PC-3 (cell line): ENCODE results near the gene PWWP2B. TPM values are rescaled to one million over a fixed set of nuclear protein-coding genes. Genes with fewer than 3 reads are reported as not detected.

Source experiments
- ATAC-seq: fragments of 200-7000 bp; cut with Tn5 transposase; 2 replicates; pipeline ENCODE4 v1.9.1; 2020; ENCODE audit warnings: mild to moderate bottlenecking, moderate library complexity
- BruUV-seq: library from RNA; stranded (reverse); fragments of 400-500 nt; replicated peaks from 2 replicates; lab custom pipeline; 2021; lab: Mats Ljungman, UMichigan
- CTCF ChIA-PET: fragments of 300-600 bp; sonication (Branson Sonifier 250); formaldehyde crosslinking; loops from one replicate; lab custom pipeline; 2022; ENCODE audit warnings: antibody characterized with exemption; lab: Charles Lee
- POLR2A ChIA-PET: fragments of 300-600 bp; sonication (Branson Sonifier 250); formaldehyde crosslinking; loops from one replicate; lab custom pipeline; 2022; ENCODE audit warnings: antibody characterized with exemption; ENCODE audit not compliant: unreplicated experiment; lab: Charles Lee
- DNase-seq: peaks from one replicate; pipeline ENCODE4 v3.0.0-alpha.2; 2015
- H2AFZ ChIP-seq: fragments of 300-600 bp; sonication (generic); 2 replicates; pipeline ENCODE4 v1.6.0; 2016; ENCODE audit warnings: antibody characterized with exemption, low read length
- H3F3A ChIP-seq: fragments of 300-600 bp; sonication (generic); one replicate; pipeline ENCODE4 v1.6.0; 2017; ENCODE audit warnings: antibody characterized with exemption, low read length, control low read depth, mild to moderate bottlenecking; ENCODE audit not compliant: unreplicated experiment
- H3K27ac ChIP-seq: fragments of 300-600 bp; sonication (generic); 2 replicates; pipeline ENCODE4 v1.5.1; 2016; ENCODE audit warnings: mild to moderate bottlenecking, low read length
- H3K27me3 ChIP-seq: fragments of 300-600 bp; sonication (generic); 2 replicates; pipeline ENCODE4 v1.6.1; 2016; ENCODE audit warnings: low read length, mixed read lengths
- H3K36me3 ChIP-seq: fragments of 300-600 bp; sonication (generic); 2 replicates; pipeline ENCODE4 v1.6.1; 2016; ENCODE audit warnings: low read depth, mixed run types, low read length, mixed read lengths
- H3K4me1 ChIP-seq: fragments of 300-600 bp; sonication (generic); 2 replicates; pipeline ENCODE4 v1.5.1; 2016; ENCODE audit warnings: low read length; ENCODE audit not compliant: insufficient read depth
- H3K4me2 ChIP-seq: fragments of 300-600 bp; sonication (generic); 2 replicates; pipeline ENCODE4 v1.6.0; 2016; ENCODE audit warnings: low read length
- H3K4me3 ChIP-seq: fragments of 300-600 bp; sonication (generic); 2 replicates; pipeline ENCODE4 v1.5.1; 2016; ENCODE audit warnings: mild to moderate bottlenecking, low read length, mixed read lengths
- H3K79me2 ChIP-seq: fragments of 300-600 bp; sonication (generic); 2 replicates; pipeline ENCODE4 v1.6.1; 2017; ENCODE audit warnings: low read length, mixed read lengths
- H3K9ac ChIP-seq: fragments of 300-600 bp; sonication (generic); 2 replicates; pipeline ENCODE4 v1.6.0; 2016; ENCODE audit warnings: mild to moderate bottlenecking, low read length
- H3K9me2 ChIP-seq: fragments of 300-600 bp; sonication (generic); replicated peaks from 2 replicates; pipeline ENCODE4 v1.6.1; 2016; ENCODE audit warnings: mixed run types, low read length, mixed read lengths
- H3K9me3 ChIP-seq: fragments of 300-600 bp; sonication (generic); 2 replicates; pipeline ENCODE4 v1.6.1; 2016; ENCODE audit warnings: low read length, mixed read lengths
- H4K20me1 ChIP-seq: fragments of 300-600 bp; sonication (generic); 2 replicates; pipeline ENCODE4 v1.6.1; 2016; ENCODE audit warnings: low read length, mixed read lengths
- EZH2 ChIP-seq: fragments of 300-600 bp; sonication (generic); IDR thresholded peaks from one replicate; pipeline ENCODE4 v1.6.1; 2017; ENCODE audit warnings: antibody characterized with exemption, mild to moderate bottlenecking, low read length; ENCODE audit not compliant: unreplicated experiment
- EZH2phosphoT487 ChIP-seq: fragments of 300-600 bp; sonication (generic); IDR thresholded peaks from 2 replicates; pipeline ENCODE4 v1.6.1; 2018; ENCODE audit warnings: mild to moderate bottlenecking, antibody characterized with exemption, low read length, borderline replicate concordance
- intact Hi-C: fragments of 100-400 bp; cut with micrococcal nuclease; formaldehyde crosslinking; loops from 2 replicates; pipeline ENCODE4 v1.9.0; 2023
- total RNA-seq: library from RNA; depleted of rRNA; stranded (reverse); fragments of >200 nt; gene quantifications from 2 replicates; pipeline ENCODE4 v1.2.3, GENCODE V29; 2014
- TF ChIP-seq, protein P1 (sequence below): fragments of 300-600 bp; sonication (generic); conservative IDR thresholded peaks from 2 replicates; pipeline ENCODE4 v1.5.1; 2017; ENCODE audit warnings: antibody characterized with exemption, low read depth, mild to moderate bottlenecking, low read length

The PWWP2B gene
- total RNA-seq, 1 experiment from 2014 or later = 24.5 TPM

GRCh38 chr10:132461683-132462231 lies 64.8 kb downstream of the PWWP2B start:
- H2AFZ ChIP-seq = no peak overlapping the region
- H4K20me1 ChIP-seq = no peaks in the 10 kb centered on the region
- ChIA-PET POLR2A (no interaction called here), CTCF (no interaction called here)
- TF ChIP-seq EZH2phosphoT487 (no peak), EZH2 (no peak)
- TF ChIP-seq, protein P1, sequence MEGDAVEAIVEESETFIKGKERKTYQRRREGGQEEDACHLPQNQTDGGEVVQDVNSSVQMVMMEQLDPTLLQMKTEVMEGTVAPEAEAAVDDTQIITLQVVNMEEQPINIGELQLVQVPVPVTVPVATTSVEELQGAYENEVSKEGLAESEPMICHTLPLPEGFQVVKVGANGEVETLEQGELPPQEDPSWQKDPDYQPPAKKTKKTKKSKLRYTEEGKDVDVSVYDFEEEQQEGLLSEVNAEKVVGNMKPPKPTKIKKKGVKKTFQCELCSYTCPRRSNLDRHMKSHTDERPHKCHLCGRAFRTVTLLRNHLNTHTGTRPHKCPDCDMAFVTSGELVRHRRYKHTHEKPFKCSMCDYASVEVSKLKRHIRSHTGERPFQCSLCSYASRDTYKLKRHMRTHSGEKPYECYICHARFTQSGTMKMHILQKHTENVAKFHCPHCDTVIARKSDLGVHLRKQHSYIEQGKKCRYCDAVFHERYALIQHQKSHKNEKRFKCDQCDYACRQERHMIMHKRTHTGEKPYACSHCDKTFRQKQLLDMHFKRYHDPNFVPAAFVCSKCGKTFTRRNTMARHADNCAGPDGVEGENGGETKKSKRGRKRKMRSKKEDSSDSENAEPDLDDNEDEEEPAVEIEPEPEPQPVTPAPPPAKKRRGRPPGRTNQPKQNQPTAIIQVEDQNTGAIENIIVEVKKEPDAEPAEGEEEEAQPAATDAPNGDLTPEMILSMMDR = no peak
- H3K4me2 ChIP-seq = no peak overlapping the region
- no peaks in the 10 kb centered on the region for H3K27me3 ChIP-seq
- no peaks in the 10 kb centered on the region for H3K79me2 ChIP-seq
- ATAC-seq (peak; percentile 36), DNase-seq (peak; percentile 35)
- no peaks in the 10 kb centered on the region for H3K36me3 ChIP-seq
- no peaks in the 10 kb centered on the region for H3K9me2 ChIP-seq
- H3K27ac ChIP-seq = no peak overlapping the region
- H3K9me3 ChIP-seq = no peaks in the 10 kb centered on the region
- 0 out of 2 replicates have a peak, but pooled peaks cover 5% of the 10 kb centered on the region for H3K4me1 ChIP-seq
- no peak overlapping the region for H3K4me3 ChIP-seq
- no peaks in the 10 kb centered on the region for H3F3A ChIP-seq
- BruUV-seq = no TSS peak
- intact Hi-C loops = no loop called here
- H3K9ac ChIP-seq = no peak overlapping the region

DNA sequence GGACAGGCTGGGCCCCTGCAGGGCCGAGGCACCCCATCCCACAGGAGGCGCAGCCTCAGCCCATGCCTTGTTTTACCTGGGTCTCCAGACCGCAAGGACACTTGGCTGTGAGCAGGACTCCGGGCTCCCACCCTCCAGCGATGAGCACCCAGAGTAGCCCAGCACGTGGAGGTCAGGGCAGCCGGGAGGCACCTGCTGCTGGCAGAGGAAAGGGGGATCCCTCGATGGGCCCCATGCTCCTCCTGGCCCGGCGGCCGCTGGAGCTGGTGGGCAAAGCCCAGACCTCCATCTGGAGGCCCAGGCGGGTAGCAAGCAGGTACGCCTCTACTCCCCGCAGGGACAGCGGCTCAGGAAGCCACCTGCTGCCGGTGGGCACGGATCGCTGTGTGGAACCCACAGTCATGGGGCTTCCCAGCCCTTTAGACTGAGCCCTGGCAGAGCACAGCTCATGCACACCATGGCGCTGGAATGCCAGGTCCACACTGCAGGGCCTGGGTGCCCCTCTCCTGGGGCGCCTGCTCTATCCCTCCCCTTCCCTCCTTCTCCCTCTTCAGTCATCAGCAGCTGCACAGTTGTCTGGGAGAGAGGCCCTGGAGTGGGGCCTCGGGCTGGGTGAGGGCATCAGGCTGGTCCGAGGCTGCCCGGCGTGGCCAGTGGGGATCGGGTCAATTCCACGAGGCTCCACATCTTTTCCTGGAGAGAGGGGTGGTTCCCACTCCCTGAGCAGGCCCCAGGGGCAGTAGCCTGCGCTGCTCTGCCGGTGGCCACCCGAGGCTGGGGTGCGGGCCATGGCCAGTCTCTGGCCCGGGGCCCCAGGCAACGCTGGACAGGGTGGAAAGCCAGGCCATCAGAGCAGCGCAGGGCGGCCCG lies 65.7 kb downstream of the PWWP2B start:
- Histone ChIP-seq H3K27ac (no peak overlapping the region), H4K20me1 (no peaks in the 10 kb centered on the region), H3K9me3 (no peaks in the 10 kb centered on the region), H3K9me2 (no peaks in the 10 kb centered on the region), H3K9ac (no peak overlapping the region), H3K36me3 (no peaks in the 10 kb centered on the region), H2AFZ (no peak overlapping the region), H3K4me1 (0 out of 2 replicates have a peak, but pooled peaks cover 5% of the 10 kb centered on the region), H3K4me2 (no peak overlapping the region), H3F3A (no peaks in the 10 kb centered on the region), H3K27me3 (no peaks in the 10 kb centered on the region), H3K79me2 (no peaks in the 10 kb centered on the region), H3K4me3 (no peak overlapping the region)
- BruUV-seq = no TSS peak
- intact Hi-C loops = no loop called here
- TF ChIP-seq EZH2phosphoT487 (no peak), EZH2 (no peak)
- TF ChIP-seq, protein P1 = no peak
- CTCF ChIA-PET = no interaction called here
- DNase-seq = no peak
- POLR2A ChIA-PET = no interaction called here
- ATAC-seq = no peak
